Fibroblast of the conjunctiva (primary cell): Measurements from ENCODE around the gene TMEM127.
"Not testable (repeated sequence)": the region's sequence is repeated elsewhere in the genome, so short reads cannot be mapped to it uniquely, and the experiment has no call there.

ENCODE experiments used
- DNase-seq: peaks from one replicate; pipeline ENCODE4 v3.0.0-alpha.2; 2010; ENCODE audit warnings: low read depth

The TMEM127 gene

DNA sequence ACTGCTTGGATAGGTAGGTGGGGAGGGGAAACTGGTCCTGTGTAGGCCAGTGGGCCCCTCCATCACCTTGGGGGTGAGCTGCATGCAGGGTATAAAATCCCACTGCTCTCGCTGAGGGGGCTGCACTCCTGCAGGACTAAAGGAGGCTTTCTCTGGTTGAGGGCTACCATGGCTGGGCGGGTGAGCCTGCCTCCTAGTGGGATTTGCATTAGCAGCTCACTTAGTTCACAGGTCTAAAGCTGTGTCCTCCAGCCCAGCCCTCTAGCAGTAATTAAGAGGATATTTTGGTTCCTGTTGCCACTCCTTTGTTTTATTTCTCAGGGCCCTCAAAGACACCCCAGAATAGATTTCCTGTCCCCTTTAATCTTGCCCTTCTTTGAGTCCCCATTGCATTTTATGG lies 24.6 kb downstream of the TMEM127 start:
- DNase-seq, result no peak

- no peak for DNase-seq
Observed at GRCh38 chr2:96240341-96241038, 25.3 kb downstream of the TMEM127 start.

GRCh38 chr2:96239745-96240264 lies 26.0 kb downstream of the TMEM127 start:
- no peak for DNase-seq

DNA sequence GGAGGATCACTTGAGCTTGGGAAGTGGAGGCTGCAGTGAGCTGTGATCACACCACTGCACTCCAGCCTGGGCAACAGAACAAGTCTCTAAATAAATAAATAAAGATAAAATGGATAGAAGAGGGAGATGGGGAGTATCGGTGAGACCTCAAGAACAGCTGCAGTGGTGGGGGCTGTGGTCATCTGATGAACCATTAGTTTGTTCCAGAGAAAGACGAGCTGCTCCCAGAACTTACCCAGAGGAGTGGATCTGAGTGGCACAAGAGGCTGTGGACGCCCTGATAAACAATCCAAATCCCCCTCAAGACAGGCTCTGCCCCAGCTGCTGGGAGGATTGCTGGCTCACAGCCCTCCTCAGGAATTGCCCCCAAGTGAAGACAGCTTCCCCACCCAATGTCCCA lies 26.7 kb downstream of the TMEM127 start:
- DNase-seq, result no peak

DNA sequence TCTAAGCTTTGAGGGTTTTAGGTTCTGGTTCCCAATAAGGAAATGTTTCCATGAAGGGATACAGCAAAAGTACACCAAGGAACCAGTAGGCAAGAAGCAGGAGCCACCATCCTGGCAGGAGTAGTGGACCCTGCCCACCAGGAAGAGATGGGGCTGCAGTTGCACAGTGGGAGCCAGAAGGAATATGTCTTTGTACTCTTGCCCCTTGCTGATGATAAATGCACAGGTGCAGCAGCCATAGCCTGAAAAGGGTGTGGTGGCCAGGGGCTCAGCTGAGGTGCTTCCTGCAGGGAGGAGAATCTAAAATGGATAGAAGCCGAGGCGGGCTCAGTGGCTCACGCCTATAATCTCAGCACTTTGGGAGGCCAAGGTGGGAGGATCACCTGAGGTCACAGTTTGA lies 27.5 kb downstream of the TMEM127 start:
- DNase-seq, result no peak

DNA sequence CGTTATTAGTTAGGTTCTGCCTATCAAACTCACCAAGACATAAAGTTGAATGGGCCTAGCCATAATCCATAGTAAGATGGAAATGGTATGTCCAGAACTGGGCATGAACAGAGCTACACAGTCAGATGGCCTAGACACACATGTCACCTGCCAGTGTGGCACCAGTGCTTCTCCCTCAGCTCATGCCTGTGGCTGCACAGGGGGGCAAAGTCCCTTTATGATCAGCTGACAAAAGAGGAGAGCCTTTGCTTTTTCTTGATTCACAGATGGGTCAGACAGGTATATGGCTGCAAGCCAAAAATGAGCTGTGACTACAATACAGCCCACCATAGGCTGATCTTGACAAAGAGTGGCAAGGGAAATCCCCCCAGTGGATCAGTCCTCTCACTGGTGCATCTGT lies 28.9 kb downstream of the TMEM127 start:
- DNase-seq, result no peak

GRCh38 chr2:96233880-96234316 lies 31.9 kb downstream of the TMEM127 start:
- DNase-seq, result no peak

DNA sequence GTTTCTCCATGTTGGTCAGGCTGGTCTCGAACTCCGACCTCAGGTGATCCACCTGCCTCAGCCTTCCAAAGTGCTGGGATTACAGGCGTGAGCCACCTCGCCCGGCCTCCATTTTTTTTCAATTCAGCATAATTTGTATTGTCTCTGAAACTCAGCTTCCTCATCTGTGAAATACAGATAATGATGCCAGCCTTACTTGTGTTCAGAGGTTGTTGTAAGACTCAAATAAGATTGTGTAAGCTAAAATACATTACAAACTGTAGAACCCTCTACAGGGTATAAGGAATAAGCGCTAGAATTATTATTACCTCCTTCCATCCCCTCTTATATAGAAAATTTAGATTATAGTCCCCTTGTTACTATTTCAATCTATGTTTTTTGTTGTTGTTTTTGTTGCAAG lies 32.4 kb downstream of the TMEM127 start:
- no peak for DNase-seq

- DNase-seq, result no peak
Observed at GRCh38 chr2:96231316-96231715, 34.5 kb downstream of the TMEM127 start.

DNA sequence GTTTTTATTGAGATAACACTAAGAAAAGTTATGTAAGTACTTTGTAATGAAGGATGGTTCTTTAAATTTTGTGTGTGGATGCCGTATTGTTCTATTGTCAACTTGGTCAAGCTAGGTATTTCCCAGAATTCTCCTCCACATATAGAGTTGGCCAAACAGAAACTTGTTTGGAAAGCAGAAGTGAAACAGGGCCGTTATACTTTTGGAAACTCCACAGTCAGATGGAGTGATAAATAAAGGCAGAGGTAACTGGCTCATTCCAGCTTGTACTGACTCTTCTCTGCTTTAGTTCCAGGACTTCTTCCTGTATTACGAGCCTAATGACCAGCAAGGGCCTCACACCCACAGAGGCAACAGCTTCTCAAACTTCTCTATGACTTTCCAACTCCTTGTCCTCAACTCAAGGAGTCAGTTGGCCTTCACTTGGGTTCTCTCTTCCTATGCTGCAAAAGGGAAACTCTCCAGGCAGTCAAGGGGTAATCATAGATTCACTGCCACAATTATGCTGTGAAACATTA lies 40.7 kb downstream of the TMEM127 start:
- DNase-seq, result no peak

- DNase-seq, result not testable (repeated sequence)
Observed at GRCh38 chr2:96221106-96221505, 44.7 kb downstream of the TMEM127 start.

- not testable (repeated sequence) for DNase-seq
Observed at GRCh38 chr2:96219959-96220358, 45.8 kb downstream of the TMEM127 start.

- DNase-seq, result no peak
Observed at GRCh38 chr2:96218508-96219131, 47.2 kb downstream of the TMEM127 start.

DNA sequence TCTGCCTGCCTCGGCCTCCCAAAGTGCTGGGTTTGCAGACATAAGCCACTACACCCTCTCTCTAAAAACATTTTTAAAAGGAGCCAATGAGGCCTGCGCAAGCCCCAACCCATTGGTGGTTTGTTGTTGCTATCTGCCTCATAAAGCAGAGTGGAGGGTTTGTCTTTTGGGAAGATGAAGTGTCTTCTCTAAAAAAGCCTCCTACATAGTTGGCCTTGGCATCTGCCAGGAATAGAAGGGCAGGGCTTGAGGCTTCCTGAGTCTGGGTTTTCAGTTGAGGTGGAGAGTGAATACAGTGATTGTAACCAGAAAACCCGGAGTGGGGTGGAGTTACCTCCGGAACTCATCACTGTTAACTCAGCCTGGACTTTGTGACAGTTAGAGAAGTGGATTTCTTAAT lies 51.2 kb downstream of the TMEM127 start:
- no peak for DNase-seq

GRCh38 chr2:96213379-96213778 lies 52.4 kb downstream of the TMEM127 start:
- no peak for DNase-seq

DNA sequence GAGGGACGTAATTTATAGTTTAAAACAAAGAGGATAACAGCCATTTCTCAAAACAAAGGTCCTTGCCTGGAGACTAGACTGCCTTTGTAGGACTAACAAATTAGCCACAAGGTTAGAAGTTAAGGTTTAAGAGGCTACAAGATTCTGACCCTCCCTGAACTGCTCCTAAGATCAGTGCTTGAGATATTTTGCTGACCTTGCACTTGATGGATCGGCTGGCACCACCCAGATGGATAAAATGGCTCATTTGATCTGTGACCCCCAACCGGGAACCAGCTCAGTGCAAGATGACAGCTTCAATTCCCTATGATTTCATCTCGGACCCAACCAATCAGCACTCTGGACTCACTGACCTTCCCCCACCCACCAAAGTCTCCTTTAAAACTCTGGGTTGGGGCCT lies 53.5 kb downstream of the TMEM127 start:
- no peak for DNase-seq

DNA sequence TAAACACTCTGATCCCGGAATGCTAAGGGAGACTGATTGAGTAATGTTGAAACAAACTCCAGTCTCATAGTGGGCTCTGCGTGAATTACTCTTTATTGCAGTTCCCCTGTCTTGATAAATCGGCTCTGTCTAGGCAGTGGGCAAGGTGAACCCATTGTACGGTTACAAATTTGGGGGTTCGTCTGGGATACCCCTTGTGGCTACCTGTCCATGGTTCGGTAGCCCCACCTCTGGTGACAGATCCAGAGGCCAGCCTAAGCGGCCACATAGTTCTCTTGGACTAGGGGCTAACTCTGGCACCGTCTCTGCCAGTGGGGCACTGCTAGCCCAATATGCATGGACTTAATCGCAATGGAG lies 56.1 kb downstream of the TMEM127 start:
- no peak for DNase-seq

DNA sequence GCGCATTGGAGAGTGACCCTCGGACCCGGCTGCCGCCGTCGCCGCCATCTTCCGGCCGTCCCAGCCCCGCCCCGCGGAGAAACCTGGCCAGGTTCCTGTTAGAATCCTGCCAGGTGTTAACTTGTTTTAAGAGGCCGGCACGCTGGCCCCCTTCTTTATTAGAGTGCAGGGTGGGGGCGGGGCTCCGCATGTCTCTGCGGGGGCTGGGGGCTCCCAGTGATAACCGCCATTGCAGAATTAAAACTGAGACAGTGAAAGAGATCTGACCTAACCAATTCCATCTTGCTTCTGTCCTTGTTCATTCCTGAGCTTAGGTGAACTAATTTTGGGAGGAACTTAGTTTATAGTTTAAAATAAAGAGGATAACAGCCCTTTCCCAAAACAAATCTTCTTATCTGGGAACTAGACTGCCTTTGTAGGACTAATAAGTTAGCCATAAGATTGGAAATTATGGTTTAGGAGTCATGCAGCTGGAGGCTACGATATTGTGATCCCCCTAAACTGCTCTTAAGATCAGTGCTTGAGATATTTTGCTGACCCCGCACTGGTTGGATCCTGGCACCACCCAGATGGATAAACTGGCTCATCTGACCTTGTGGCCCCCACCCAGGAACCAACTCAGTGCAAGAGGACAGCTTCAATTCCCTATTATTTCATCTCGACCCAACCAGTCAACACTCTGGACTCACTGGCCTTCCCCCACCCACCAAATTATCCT lies 56.6 kb downstream of the TMEM127 start:
- no peak for DNase-seq

- DNase-seq, result peak; percentile 94
Observed at GRCh38 chr2:96208143-96209010, 57.4 kb downstream of the TMEM127 start, which contains the start of gene STARD7. Gene STARD7 (minus strand): TSS chr2:96208827. CDS start chr2:96208434, 393 bp downstream.

DNA sequence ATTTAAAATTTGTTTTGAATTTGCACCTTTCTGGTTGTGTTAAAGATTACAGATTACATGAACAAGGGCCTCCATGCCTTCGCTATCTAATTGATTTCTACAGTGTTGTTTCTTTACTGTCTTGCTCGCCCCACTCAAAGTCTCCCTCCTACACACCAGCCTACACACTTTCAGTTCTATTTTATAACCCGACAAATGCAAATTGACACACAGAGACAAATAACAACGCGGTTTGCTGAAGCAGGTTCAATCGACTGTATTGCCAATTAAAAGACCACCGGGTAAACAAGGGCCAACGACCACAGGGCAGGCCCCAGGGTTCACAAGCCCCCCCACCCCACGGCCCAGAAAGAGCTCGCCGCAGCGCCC lies 58.0 kb downstream of the TMEM127 start:
- no peak for DNase-seq

DNA sequence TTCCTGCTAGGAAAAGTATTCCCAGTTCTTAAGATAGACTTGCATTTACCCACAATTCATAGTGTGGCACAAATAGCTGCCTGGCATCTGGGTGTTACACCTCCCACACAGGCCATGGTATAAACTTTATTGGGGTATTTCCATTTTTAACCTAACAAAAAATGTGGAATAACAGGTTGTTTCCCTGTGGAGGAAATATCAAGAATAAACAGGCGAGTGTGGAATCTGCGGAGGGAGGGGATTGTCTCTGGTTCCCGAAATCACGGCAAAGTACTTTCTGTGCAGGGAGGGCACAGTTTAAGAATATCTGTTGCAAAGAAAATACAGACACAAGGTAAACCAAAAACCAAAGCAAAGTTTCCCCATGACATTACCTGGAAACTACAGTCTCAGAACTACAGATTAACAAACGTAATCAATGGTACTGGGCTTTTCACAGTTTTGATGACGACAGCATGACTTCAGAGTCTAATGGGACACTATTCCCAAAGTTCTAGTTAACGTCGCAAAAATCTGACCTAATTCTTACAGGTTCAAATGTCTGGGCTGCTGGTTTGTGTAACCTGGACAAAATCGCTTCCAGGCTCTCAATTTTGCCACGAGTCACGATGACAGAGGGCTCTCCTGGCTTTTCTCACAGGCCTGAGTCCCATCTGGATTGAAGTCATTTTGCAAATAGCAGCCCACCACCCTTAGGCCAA lies 58.6 kb downstream of the TMEM127 start:
- no peak for DNase-seq
